NCI-H524 (cell line): ENCODE results near the gene JDP2.
"Not testable (repeated sequence)": the region's sequence is repeated elsewhere in the genome, so short reads cannot be mapped to it uniquely, and the experiment has no call there.

Experiments
- DNase-seq, 2 experiments: peaks; one replicate each; lab custom pipeline; 2025; lab: John Stamatoyannopoulos, UW

Gene JDP2, protein sequence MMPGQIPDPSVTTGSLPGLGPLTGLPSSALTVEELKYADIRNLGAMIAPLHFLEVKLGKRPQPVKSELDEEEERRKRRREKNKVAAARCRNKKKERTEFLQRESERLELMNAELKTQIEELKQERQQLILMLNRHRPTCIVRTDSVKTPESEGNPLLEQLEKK

GRCh38 chr14:75427482-75428229 is at the start of gene JDP2:
Gene JDP2 (plus strand): TSS chr14:75428022. CDS start chr14:75437921, 9,899 bp downstream.
- DNase-seq, result peak; percentile 28 to 73

- no peak for DNase-seq
Observed at GRCh38 chr14:75379246-75379929, 48.4 kb upstream of the JDP2 start.

- no peak for DNase-seq
Observed at GRCh38 chr14:75379930-75380270, 47.9 kb upstream of the JDP2 start.

GRCh38 chr14:75380656-75381055 is 47.2 kb upstream of the JDP2 start:
- DNase-seq, result no peak

GRCh38 chr14:75381642-75382041 is 46.2 kb upstream of the JDP2 start:
- no peak for DNase-seq

DNA sequence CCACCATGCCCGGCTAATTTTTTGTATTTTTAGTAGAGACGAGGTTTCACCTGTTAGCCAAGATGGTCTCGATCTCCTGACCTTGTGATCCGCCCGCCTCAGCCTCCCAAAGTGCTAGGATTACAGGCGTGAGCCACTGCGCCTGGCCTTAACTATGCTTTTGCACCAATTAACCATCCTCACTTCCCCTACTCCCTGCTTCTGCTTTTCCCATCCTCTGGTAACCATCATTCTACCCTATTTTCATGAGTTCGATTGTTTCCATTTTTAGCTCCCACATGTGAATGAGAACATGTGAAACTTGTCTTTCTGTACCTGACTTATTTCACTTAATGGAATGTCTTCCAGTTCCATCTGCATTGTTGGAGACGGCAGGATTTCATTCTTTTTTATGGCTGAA is 44.6 kb upstream of the JDP2 start:
- DNase-seq, result not testable (repeated sequence)

GRCh38 chr14:75383721-75384120 is 44.1 kb upstream of the JDP2 start:
- no peak for DNase-seq

GRCh38 chr14:75389679-75390078 is 38.1 kb upstream of the JDP2 start:
- DNase-seq, result no peak

DNA sequence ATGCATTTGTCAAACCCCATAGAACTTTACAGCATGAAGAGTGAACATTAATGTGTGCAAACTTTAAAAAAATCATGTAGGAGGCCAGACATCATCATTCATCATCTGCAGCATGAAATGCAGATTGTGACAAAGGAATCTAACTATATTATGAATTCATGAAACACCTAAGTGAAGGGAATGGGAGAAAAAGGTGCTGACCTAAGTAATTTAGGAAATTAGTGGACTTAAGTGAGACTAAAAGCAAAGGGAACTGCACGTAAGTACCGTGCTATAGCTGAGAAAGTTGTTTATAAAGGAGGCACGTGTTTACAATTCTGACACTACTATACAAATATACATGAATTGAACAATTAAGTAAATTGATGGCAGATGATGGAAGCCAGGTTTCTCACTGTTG is 37.6 kb upstream of the JDP2 start:
- DNase-seq, result no peak

DNA sequence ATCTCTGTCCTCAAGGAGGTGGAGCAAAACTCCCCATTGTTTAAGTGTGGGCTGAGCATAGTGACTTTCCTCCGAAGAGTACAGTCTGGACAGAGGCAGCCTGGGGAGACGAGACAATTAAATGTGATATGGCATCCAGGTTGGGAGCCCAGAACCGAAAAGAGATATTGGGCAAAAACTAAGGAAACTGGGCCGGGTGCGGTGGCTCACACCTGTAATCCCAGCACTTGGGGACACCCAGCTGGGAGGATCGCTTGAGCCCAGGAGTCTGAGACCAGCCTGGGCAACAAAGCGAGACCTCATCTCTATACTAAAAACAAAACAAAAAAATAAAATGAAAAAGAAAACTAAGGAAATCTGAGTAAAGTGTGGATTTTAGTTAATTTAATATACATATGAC is 35.9 kb upstream of the JDP2 start:
- no peak for DNase-seq

- DNase-seq, result no peak
Observed at GRCh38 chr14:75392686-75393641, 34.9 kb upstream of the JDP2 start.

GRCh38 chr14:75393794-75394193 is 34.0 kb upstream of the JDP2 start:
- no peak for DNase-seq

DNA sequence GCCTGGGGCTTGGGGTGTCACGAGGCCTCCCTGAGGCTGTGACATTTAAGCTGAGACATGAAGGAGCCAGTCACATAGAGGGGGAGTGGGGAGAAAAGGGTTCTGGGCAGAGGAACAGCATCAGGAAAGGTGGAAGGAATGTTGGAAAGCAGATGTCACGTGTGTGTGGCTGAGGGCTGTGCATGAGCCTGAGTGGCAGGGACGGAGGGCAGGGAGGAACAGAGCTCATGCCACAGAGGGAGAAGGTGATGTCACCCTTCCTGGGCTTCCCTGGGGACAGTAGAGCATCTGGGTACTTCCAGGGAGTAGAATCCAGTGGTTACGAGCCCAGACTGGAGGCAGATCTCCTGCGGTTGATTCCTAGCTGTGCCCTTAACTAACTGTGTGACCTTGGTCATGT is 32.0 kb upstream of the JDP2 start:
- peak in 1 of 2 experiments; percentile 11 for DNase-seq

- DNase-seq, result no peak
Observed at GRCh38 chr14:75399321-75399720, 28.5 kb upstream of the JDP2 start.

DNA sequence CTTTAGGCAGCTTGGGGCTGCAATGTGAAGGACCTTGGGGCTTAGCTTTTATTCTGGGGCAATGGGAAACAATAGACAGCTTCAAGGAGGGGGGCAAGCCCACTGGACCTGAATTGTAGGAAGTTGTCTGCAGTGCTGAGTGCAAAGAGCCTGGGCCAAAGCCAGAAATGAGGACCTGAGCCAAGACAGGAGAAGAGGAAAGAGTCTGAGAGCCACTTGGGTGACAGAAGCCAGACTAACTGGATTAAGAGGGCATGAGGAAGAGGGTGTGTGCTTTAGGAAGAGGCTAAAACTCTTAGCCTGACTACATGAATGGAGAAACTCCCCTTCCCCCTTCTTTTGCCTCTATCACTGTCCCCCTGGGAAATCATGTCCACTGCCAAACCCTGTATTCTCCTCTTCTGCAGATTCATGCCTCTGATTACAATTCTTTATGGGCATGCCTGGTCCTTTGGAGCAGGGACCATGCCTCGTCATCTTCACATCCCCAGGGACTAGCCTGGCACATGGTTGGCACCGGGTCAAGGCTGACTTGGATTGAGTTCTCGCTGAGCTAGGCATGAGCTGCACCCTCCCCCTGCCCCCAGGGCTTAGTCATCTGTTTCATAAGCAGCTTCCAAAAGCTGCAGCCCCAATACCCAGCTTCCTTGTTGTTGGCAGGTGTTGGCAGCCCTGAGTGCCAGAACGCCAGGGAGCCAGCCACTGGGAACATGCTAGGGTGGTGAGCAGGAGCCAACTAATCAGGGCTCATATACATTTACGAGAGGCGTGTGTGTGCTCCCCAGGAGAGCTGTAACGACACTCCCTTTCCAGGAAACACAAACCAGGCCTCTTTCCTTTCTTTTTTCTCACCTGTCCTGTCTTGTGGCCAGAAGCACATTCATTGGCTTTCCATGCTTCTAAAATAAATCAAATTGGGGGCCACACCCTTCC is 27.7 kb upstream of the JDP2 start:
- peak; percentile 98 to 99 for DNase-seq

- peak; percentile 86 for DNase-seq
Observed at GRCh38 chr14:75401361-75401760, 26.5 kb upstream of the JDP2 start.

- peak in 1 of 2 experiments; percentile 11 for DNase-seq
Observed at GRCh38 chr14:75402867-75403413, 24.9 kb upstream of the JDP2 start.

DNA sequence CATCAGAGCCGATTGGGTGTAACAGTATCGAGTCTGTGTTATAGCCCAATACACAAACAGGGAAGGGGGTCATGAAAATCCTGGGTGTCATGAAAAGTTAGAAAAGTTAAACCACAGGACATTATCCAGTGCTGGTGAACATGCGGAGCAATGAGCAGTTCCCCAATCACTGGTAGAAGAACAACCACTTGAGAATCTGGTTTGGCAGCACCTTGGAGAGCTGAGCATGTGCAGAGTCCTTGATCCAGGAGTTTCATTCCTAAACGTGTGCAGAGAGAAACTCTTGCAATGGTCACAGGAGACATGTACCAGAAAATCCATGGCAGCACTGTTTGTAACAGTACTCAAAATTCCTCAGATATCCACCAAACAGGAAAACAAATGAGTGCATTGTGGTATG is 23.0 kb upstream of the JDP2 start:
- no peak for DNase-seq

GRCh38 chr14:75406102-75406501 is 21.7 kb upstream of the JDP2 start:
- DNase-seq, result no peak

- no peak for DNase-seq
Observed at GRCh38 chr14:75406856-75407255, 21.0 kb upstream of the JDP2 start.
